Bronchial epithelial cell (primary cell): ENCODE results near the gene ASIC4. TPM values are rescaled to one million over a fixed set of nuclear protein-coding genes. Genes with fewer than 3 reads are reported as not detected.

Experiments used
- DNase-seq: peaks from one replicate; pipeline ENCODE4 v3.0.0-alpha.2; 2010; ENCODE audit warnings: low read depth
- FAIRE-seq: peaks from 2 replicates; lab custom pipeline; 2011; peaks lifted over from hg19 to GRCh38; lab: Jason Lieb, UNC
- H3K27me3 ChIP-seq: 2 replicates; pipeline ENCODE4 v1.5.1; 2011; ENCODE audit warnings: low read length; ENCODE audit not compliant: control insufficient read depth, insufficient read depth
- H3K36me3 ChIP-seq: 2 replicates; pipeline ENCODE4 v1.5.1; 2011; ENCODE audit warnings: low read length; ENCODE audit not compliant: control insufficient read depth, insufficient read depth
- H3K4me3 ChIP-seq: 2 replicates; pipeline ENCODE4 v1.5.1; 2011; ENCODE audit warnings: mild to moderate bottlenecking, low read depth, low read length, control low read depth
- CTCF ChIP-seq: IDR thresholded peaks from 2 replicates; pipeline ENCODE4 v1.5.1; 2011; ENCODE audit warnings: mild to moderate bottlenecking, moderate library complexity, low read length, control low read depth, inconsistent platforms; ENCODE audit not compliant: insufficient read depth, severe bottlenecking
- total RNA-seq: library from RNA; depleted of rRNA; stranded (reverse); fragments of >200 nt; gene quantifications from 2 replicates; pipeline ENCODE4 v1.2.1, GENCODE V29; 2014

The ASIC4 gene
- total RNA-seq, 1 donor from 2014 or later = 0.53 TPM

GRCh38 chr2:219468410-219469185 is 45.7 kb upstream of the ASIC4 start:
- FAIRE-seq = no peak
- no peak for DNase-seq
- H3K4me3 ChIP-seq = no peak overlapping the region

GRCh38 chr2:219469186-219469724 is 45.0 kb upstream of the ASIC4 start:
- no peaks in the 10 kb centered on the region for H3K27me3 ChIP-seq
- no peak for TF ChIP-seq CTCF
- H3K4me3 ChIP-seq = no peak overlapping the region
- DNase-seq (peak; percentile 86), FAIRE-seq (no peak)
- peaks cover 4% of the 10 kb centered on the region for H3K36me3 ChIP-seq

More at GRCh38 chr2:219468410-219469185, 45.7 kb upstream of the ASIC4 start:
- no peaks in the 10 kb centered on the region for H3K27me3 ChIP-seq
- no peak for TF ChIP-seq CTCF
- peaks cover 2% of the 10 kb centered on the region for H3K36me3 ChIP-seq

DNA sequence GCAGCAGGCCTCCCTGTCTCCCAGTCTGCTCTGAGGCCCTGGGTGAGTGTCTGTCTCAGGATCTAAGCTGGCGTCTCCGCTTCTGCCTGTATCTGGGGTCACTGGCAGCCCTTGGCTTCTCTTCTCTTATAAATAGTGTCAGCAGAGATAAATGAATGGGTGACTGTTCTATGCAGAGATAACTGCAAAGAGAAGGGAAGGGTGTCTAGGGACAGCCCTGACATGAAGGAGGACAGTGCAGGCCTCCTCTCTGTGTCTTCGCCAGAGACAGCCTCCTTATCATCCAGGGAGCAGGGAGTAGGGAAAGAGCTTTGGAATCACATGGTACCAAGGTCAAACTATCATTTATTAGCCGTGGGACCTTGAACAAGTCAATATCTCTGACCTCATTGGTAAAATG is 43.9 kb upstream of the ASIC4 start:
- Histone ChIP-seq H3K4me3 (no peak overlapping the region), H3K36me3 (peaks cover 4% of the 10 kb centered on the region), H3K27me3 (no peaks in the 10 kb centered on the region)
- DNase-seq = no peak
- no peak for TF ChIP-seq CTCF
- FAIRE-seq = no peak

- FAIRE-seq (no peak), DNase-seq (no peak)
- TF ChIP-seq CTCF = no peak
- Histone ChIP-seq H3K4me3 (no peak overlapping the region), H3K27me3 (no peaks in the 10 kb centered on the region), H3K36me3 (peaks cover 4% of the 10 kb centered on the region)
Observed at GRCh38 chr2:219471476-219472371, 42.6 kb upstream of the ASIC4 start.

GRCh38 chr2:219472629-219473187 is 41.6 kb upstream of the ASIC4 start:
- FAIRE-seq (no peak), DNase-seq (no peak)
- TF ChIP-seq CTCF = no peak
- peaks cover 4% of the 10 kb centered on the region for H3K36me3 ChIP-seq
- no peaks in the 10 kb centered on the region for H3K27me3 ChIP-seq
- H3K4me3 ChIP-seq = no peak overlapping the region
